HepG2 (cell line): Measurements from ENCODE around the gene CADM1. TPM values are rescaled to one million over a fixed set of nuclear protein-coding genes. Genes with fewer than 3 reads are reported as not detected.

Source experiments
- MLLT10 ChIP-seq: sonication (generic); formaldehyde crosslinking; IDR thresholded peaks from 2 replicates; pipeline ENCODE4 v1.4.0; 2020; ENCODE audit warnings: missing genetic modification reagents
- SIX1 ChIP-seq: sonication (generic); formaldehyde crosslinking; IDR thresholded peaks from 2 replicates; pipeline ENCODE4 v1.4.0; 2020; ENCODE audit warnings: missing genetic modification reagents, borderline replicate concordance
- SP1 ChIP-seq, 2 experiments: fragments of 450-650 bp in 1 of 2; sonication (generic) in 1 of 2; formaldehyde crosslinking in 1 of 2; IDR thresholded peaks; 2 replicates each; pipeline versions ENCODE4 v1.4.0 to v1.6.1; 2016 to 2020; ENCODE audit warnings: missing genetic modification reagents in 1 of 2
- ZFP90 ChIP-seq: sonication (generic); formaldehyde crosslinking; IDR thresholded peaks from 2 replicates; pipeline ENCODE4 v1.8.0; 2022; ENCODE audit warnings: missing genetic modification reagents, mild to moderate bottlenecking, inconsistent platforms, borderline replicate concordance
- ZNF20 ChIP-seq: sonication (generic); formaldehyde crosslinking; IDR thresholded peaks from 2 replicates; pipeline ENCODE4 v1.4.0; 2020; ENCODE audit warnings: mild to moderate bottlenecking, moderate library complexity, missing genetic modification reagents
- polyA plus RNA-seq, 8 experiments: library from polyadenylated mRNA; depleted of rRNA in 3 of 8; stranded (reverse) in 7 of 8; unstranded in 1 of 8; fragments of >200 nt; fragmentation: Illumina TruSeq in 4 of 8; extraction: Trizol in 4 of 8; gene quantifications; 2 replicates each; pipeline versions ENCODE4 v1.2.1 to v1.2.3, GENCODE V29; 2011 to 2016; ENCODE audit warnings: low read depth in 4 of 8, missing spikeins in 1 of 8, mixed read lengths in 1 of 8; ENCODE audit not compliant: insufficient read depth in 1 of 8
- total RNA-seq, 5 experiments: library from RNA; depleted of rRNA; stranded (reverse); fragments of >200 nt; fragmentation: Illumina TruSeq; extraction: Trizol; gene quantifications; 2 replicates each; pipeline ENCODE4 v1.2.3, GENCODE V29; 2016; ENCODE audit warnings: low read depth in 1 of 5
- TF ChIP-seq, protein P1 (sequence below): sonication (generic); formaldehyde crosslinking; IDR thresholded peaks from 2 replicates; pipeline ENCODE4 v1.5.0; 2020; ENCODE audit warnings: missing genetic modification reagents
- TF ChIP-seq, protein P2 (sequence below): sonication (generic); formaldehyde crosslinking; IDR thresholded peaks from 2 replicates; pipeline ENCODE4 v1.9.0; 2021; ENCODE audit warnings: mild to moderate bottlenecking, missing genetic modification reagents

CADM1 gene
- total and polyA plus RNA-seq, 2 of the 13 experiments (the other 11 are each of a cell fraction or from before 2014, with no cell fraction given): 71.3 to 122 TPM

DNA sequence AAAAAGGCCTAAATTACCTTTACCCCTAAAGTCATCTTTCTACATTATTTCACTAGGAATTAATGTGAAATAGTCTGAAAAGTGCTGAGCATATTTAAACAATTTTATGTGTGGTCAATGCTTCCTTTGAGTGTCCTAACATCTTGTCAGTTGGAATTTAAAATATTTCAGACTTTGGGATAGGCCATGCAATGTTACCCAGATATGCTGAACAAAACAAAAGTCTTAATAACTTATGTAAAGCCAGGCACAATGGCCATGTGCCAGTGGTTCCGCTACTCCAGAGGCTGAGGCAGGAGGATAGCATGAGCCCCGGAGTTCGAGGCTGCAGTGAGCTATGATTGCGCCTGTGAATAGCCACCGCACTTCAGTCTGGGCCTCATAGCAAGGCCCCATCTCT lies 137.4 kb downstream of the CADM1 start (continued):
- TF ChIP-seq, protein P1, sequence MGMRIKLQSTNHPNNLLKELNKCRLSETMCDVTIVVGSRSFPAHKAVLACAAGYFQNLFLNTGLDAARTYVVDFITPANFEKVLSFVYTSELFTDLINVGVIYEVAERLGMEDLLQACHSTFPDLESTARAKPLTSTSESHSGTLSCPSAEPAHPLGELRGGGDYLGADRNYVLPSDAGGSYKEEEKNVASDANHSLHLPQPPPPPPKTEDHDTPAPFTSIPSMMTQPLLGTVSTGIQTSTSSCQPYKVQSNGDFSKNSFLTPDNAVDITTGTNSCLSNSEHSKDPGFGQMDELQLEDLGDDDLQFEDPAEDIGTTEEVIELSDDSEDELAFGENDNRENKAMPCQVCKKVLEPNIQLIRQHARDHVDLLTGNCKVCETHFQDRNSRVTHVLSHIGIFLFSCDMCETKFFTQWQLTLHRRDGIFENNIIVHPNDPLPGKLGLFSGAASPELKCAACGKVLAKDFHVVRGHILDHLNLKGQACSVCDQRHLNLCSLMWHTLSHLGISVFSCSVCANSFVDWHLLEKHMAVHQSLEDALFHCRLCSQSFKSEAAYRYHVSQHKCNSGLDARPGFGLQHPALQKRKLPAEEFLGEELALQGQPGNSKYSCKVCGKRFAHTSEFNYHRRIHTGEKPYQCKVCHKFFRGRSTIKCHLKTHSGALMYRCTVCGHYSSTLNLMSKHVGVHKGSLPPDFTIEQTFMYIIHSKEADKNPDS (CRISPR knock-in tag): no peak
- TF ChIP-seq ZFP90 (CRISPR knock-in tag): no peak
- no peak for TF ChIP-seq SP1 (IDR thresholded peaks at IDR 0.05)
- TF ChIP-seq SP1 (CRISPR knock-in tag; IDR thresholded peaks at IDR 0.05): no peak
- no peak for TF ChIP-seq MLLT10 (CRISPR knock-in tag)
- TF ChIP-seq SIX1: no peak
- TF ChIP-seq ZNF20 (CRISPR knock-in tag): no peak
- TF ChIP-seq, protein P2, sequence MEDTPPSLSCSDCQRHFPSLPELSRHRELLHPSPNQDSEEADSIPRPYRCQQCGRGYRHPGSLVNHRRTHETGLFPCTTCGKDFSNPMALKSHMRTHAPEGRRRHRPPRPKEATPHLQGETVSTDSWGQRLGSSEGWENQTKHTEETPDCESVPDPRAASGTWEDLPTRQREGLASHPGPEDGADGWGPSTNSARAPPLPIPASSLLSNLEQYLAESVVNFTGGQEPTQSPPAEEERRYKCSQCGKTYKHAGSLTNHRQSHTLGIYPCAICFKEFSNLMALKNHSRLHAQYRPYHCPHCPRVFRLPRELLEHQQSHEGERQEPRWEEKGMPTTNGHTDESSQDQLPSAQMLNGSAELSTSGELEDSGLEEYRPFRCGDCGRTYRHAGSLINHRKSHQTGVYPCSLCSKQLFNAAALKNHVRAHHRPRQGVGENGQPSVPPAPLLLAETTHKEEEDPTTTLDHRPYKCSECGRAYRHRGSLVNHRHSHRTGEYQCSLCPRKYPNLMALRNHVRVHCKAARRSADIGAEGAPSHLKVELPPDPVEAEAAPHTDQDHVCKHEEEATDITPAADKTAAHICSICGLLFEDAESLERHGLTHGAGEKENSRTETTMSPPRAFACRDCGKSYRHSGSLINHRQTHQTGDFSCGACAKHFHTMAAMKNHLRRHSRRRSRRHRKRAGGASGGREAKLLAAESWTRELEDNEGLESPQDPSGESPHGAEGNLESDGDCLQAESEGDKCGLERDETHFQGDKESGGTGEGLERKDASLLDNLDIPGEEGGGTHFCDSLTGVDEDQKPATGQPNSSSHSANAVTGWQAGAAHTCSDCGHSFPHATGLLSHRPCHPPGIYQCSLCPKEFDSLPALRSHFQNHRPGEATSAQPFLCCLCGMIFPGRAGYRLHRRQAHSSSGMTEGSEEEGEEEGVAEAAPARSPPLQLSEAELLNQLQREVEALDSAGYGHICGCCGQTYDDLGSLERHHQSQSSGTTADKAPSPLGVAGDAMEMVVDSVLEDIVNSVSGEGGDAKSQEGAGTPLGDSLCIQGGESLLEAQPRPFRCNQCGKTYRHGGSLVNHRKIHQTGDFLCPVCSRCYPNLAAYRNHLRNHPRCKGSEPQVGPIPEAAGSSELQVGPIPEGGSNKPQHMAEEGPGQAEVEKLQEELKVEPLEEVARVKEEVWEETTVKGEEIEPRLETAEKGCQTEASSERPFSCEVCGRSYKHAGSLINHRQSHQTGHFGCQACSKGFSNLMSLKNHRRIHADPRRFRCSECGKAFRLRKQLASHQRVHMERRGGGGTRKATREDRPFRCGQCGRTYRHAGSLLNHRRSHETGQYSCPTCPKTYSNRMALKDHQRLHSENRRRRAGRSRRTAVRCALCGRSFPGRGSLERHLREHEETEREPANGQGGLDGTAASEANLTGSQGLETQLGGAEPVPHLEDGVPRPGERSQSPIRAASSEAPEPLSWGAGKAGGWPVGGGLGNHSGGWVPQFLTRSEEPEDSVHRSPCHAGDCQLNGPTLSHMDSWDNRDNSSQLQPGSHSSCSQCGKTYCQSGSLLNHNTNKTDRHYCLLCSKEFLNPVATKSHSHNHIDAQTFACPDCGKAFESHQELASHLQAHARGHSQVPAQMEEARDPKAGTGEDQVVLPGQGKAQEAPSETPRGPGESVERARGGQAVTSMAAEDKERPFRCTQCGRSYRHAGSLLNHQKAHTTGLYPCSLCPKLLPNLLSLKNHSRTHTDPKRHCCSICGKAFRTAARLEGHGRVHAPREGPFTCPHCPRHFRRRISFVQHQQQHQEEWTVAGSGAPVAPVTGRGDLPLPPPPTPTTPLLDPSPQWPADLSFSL (CRISPR knock-in tag): no peak
- TF ChIP-seq, all 625 proteins: peak for 0
